Effector memory CD4-positive, alpha-beta T cell (primary cell): ENCODE measurements around the gene DOK1.

ENCODE experiments used
- DNase-seq, 3 donors: peaks; one replicate each; pipeline ENCODE4 v3.0.0-alpha.2; 2020
- H3K27ac ChIP-seq: 2 replicates; pipeline ENCODE4 v1.7.0; 2013; ENCODE audit warnings: mild to moderate bottlenecking, low read length, moderate library complexity; ENCODE audit not compliant: insufficient read depth, poor library complexity, severe bottlenecking
- H3K27me3 ChIP-seq: replicated peaks from 2 replicates; pipeline ENCODE4 v1.7.0; 2013; ENCODE audit warnings: mild to moderate bottlenecking, low read length; ENCODE audit not compliant: insufficient read depth, control insufficient read depth, poor library complexity, severe bottlenecking
- H3K36me3 ChIP-seq: 2 replicates; pipeline ENCODE4 v1.7.0; 2013; ENCODE audit warnings: mild to moderate bottlenecking, low read length, moderate library complexity; ENCODE audit not compliant: control insufficient read depth, insufficient read depth
- H3K4me1 ChIP-seq: 2 replicates; pipeline ENCODE4 v1.7.0; 2013; ENCODE audit warnings: low read length, mild to moderate bottlenecking; ENCODE audit not compliant: control insufficient read depth, insufficient read depth, poor library complexity, severe bottlenecking
- H3K4me3 ChIP-seq: 2 replicates; pipeline ENCODE4 v1.7.0; 2013; ENCODE audit warnings: low read length, low read depth, mild to moderate bottlenecking; ENCODE audit not compliant: insufficient read depth, poor library complexity, severe bottlenecking
- H3K9me3 ChIP-seq: 2 replicates; pipeline ENCODE4 v1.7.0; 2013; ENCODE audit warnings: mild to moderate bottlenecking, low read length, moderate library complexity; ENCODE audit not compliant: control insufficient read depth

Gene DOK1

DNA sequence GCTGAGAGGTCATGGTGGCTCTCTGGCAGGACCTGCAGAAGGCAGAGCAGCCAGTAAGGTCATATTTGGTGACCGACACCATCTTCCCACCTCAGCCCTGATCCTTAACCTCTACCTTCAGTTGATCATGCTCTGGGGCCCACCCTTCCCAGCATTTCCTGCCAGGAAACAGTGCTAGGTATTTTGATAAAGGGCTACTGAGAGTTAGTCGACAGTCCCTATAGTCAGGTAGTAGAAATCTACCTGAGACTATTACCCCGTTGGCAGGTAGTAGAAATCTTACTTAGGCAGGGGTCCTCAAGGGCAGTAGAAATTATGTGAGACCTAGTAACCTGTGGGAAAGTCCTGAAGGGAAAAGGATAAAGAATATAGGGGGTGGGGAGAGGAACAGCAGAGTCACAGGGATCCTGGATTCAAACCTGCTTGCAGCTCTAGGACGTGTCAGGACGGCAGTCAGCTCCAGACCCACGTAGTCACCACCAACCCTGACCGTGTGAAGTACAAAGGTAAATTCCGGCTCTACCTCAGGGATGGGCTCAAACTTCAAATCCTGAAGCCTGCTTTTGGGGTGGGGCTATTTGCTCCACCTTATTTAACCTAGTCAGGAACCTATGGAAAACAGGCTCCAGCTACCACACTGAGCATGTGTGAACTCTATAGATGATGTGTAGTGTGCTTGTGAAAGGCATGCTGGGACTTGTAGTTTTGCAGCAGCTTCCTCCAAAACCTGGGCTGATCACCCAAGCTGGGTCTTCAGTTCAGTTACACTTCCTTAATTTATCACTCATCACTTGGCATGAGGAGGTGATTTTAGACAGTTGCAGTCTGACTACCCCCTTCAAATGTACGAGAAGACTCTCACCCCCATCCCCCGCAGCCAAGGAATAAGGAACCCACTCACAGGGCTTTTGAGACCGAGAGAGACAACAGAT lies 28.5 kb upstream of the DOK1 start, which contains the start of gene DQX1:
DQX1 (minus strand) TSS at position 515 of the 932 bp plus-strand sequence; CDS start at position 13, 502 bp downstream.
- no peak within 1 kb of the TSS for H3K27ac ChIP-seq
- H3K9me3 ChIP-seq = no peaks in the 10 kb centered on the region
- H3K4me3 ChIP-seq = no peak within 1 kb of the TSS
- H3K4me1 ChIP-seq = peaks cover 18% of the 10 kb centered on the region
- no peak for DNase-seq
- peaks cover 21% of the 10 kb centered on the region for H3K36me3 ChIP-seq
- H3K27me3 ChIP-seq = no peaks in the 10 kb centered on the region

- DNase-seq = no peak
- Histone ChIP-seq H3K36me3 (peaks cover 21% of the 10 kb centered on the region), H3K27ac (no peak overlapping the region), H3K4me1 (peaks cover 22% of the 10 kb centered on the region), H3K4me3 (no peak overlapping the region), H3K9me3 (no peaks in the 10 kb centered on the region), H3K27me3 (no peaks in the 10 kb centered on the region)
These were observed 27.8 kb upstream of the DOK1 start for GRCh38 chr2:74526649-74527230.

- Histone ChIP-seq H3K36me3 (peaks cover 21% of the 10 kb centered on the region), H3K9me3 (no peaks in the 10 kb centered on the region), H3K27ac (no peak overlapping the region), H3K27me3 (no peaks in the 10 kb centered on the region), H3K4me3 (no peak overlapping the region), H3K4me1 (peaks cover 22% of the 10 kb centered on the region)
- no peak for DNase-seq
These were observed 26.8 kb upstream of the DOK1 start for GRCh38 chr2:74527741-74528140.

DNA sequence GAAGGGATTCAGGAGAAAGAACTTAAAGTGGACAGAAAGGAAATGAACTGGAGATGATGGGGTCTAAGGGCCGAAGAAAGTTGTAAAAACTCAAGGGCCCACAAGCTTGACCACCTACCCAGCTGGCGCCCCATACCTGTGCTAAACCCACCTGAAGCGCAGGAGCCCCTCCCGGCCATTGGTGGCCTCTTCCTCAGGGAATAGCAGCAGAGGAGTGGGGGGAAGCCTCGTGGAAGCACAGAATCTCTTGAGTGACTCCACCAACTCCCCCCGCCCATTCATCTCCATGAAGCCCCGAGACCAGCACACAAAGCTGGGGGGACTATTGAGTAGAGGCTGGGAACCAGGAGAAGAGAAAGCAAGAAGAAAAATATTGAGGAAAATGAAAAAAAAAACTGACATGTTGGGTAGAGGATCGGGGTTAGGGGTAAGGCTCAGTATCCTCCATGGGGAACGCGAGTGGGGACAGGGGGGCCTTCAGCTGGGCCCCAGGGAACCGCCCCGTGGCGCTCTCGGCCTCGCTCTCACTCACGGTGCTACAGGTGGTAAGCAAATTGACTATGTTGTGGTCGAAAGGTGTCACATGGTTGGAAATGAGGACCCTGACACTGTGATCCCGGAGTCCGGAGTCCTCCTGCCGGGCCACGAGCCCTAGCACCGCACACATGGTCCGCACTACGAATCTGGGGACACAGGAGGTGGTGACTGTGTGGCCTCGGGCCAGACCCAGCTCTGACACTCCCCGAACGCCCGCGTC lies 25.7 kb upstream of the DOK1 start:
- peaks cover 21% of the 10 kb centered on the region for H3K36me3 ChIP-seq
- H3K27ac ChIP-seq = peak overlapping the region; percentile 90
- H3K27me3 ChIP-seq = no peaks in the 10 kb centered on the region
- no peak for DNase-seq
- H3K4me1 ChIP-seq = peaks cover 22% of the 10 kb centered on the region
- H3K4me3 ChIP-seq = peak overlapping the region; percentile 94
- no peaks in the 10 kb centered on the region for H3K9me3 ChIP-seq

- H3K4me1 ChIP-seq = peaks cover 22% of the 10 kb centered on the region
- H3K36me3 ChIP-seq = peaks cover 21% of the 10 kb centered on the region
- no peaks in the 10 kb centered on the region for H3K9me3 ChIP-seq
- peak; percentile 68 to 78 (median 76) for DNase-seq
- H3K27ac ChIP-seq = peak within 1 kb of the TSS; percentile 90
- no peaks in the 10 kb centered on the region for H3K27me3 ChIP-seq
- peak within 1 kb of the TSS; percentile 94 for H3K4me3 ChIP-seq
These were observed 24.9 kb upstream of the DOK1 start, which contains the start of the genes AUP1 and HTRA2 for GRCh38 chr2:74529357-74530238. TSS of gene AUP1 (minus strand) at chr2:74529706. CDS start at chr2:74529629, 77 bp downstream. TSS of gene HTRA2 (plus strand) at chr2:74529933. CDS start at chr2:74530007, 74 bp downstream.

- H3K27me3 ChIP-seq = no peaks in the 10 kb centered on the region
- peak in 2 of 3 donors; percentile 27 to 44 for DNase-seq
- H3K27ac ChIP-seq = peak overlapping the region; percentile 90
- H3K4me1 ChIP-seq = peaks cover 22% of the 10 kb centered on the region
- peaks cover 21% of the 10 kb centered on the region for H3K36me3 ChIP-seq
- H3K4me3 ChIP-seq = peak overlapping the region; percentile 94
- no peaks in the 10 kb centered on the region for H3K9me3 ChIP-seq
These were observed 24.0 kb upstream of the DOK1 start for GRCh38 chr2:74530239-74531187.

- no peak overlapping the region for H3K27ac ChIP-seq
- DNase-seq = no peak
- no peaks in the 10 kb centered on the region for H3K9me3 ChIP-seq
- no peaks in the 10 kb centered on the region for H3K27me3 ChIP-seq
- peaks cover 22% of the 10 kb centered on the region for H3K4me1 ChIP-seq
- H3K4me3 ChIP-seq = no peak overlapping the region
- H3K36me3 ChIP-seq = peaks cover 16% of the 10 kb centered on the region
These were observed 22.9 kb upstream of the DOK1 start for GRCh38 chr2:74531666-74532065.

GRCh38 chr2:74532222-74532621 lies 22.3 kb upstream of the DOK1 start:
- peaks cover 10% of the 10 kb centered on the region for H3K36me3 ChIP-seq
- peaks cover 22% of the 10 kb centered on the region for H3K4me1 ChIP-seq

More at GRCh38 chr2:74532222-74532621, 22.3 kb upstream of the DOK1 start:
- no peaks in the 10 kb centered on the region for H3K27me3 ChIP-seq
- H3K4me3 ChIP-seq = no peak overlapping the region
- no peak overlapping the region for H3K27ac ChIP-seq
- H3K9me3 ChIP-seq = no peaks in the 10 kb centered on the region
- DNase-seq = no peak
